H9 (cell line): ENCODE results near the gene PGBD5. TPM values are rescaled to one million over a fixed set of nuclear protein-coding genes. Genes with fewer than 3 reads are reported as not detected.

Experiments
- DNase-seq: peaks from one replicate; pipeline ENCODE4 v3.0.0-alpha.2; 2017
- H2AFZ ChIP-seq: one replicate; pipeline ENCODE4 v1.6.1; 2013; ENCODE audit warnings: mild to moderate bottlenecking, low read length, control low read depth, moderate library complexity
- H2AK5ac ChIP-seq: 2 replicates; pipeline ENCODE4 v1.6.1; 2013; ENCODE audit warnings: low read length, control low read depth, mixed read lengths; ENCODE audit not compliant: insufficient read length
- H2BK120ac ChIP-seq: one replicate; pipeline ENCODE4 v1.6.1; 2013; ENCODE audit warnings: low read depth, mild to moderate bottlenecking, low read length, control low read depth, inconsistent platforms; ENCODE audit not compliant: poor library complexity, severe bottlenecking
- H2BK12ac ChIP-seq: 2 replicates; pipeline ENCODE4 v1.6.1; 2013; ENCODE audit warnings: low read length, control low read depth, mixed read lengths, low read depth; ENCODE audit not compliant: insufficient read length
- H2BK15ac ChIP-seq: 2 replicates; pipeline ENCODE4 v1.6.1; 2013; ENCODE audit warnings: low read depth, low read length, control low read depth
- H2BK20ac ChIP-seq: one replicate; pipeline ENCODE4 v1.6.1; 2013; ENCODE audit warnings: low read depth, mild to moderate bottlenecking, low read length, control low read depth, inconsistent platforms; ENCODE audit not compliant: poor library complexity, severe bottlenecking
- H2BK5ac ChIP-seq: 2 replicates; pipeline ENCODE4 v1.6.1; 2013; ENCODE audit warnings: low read length, control low read depth, mixed read lengths; ENCODE audit not compliant: insufficient read length
- H3K14ac ChIP-seq: 2 replicates; pipeline ENCODE4 v1.6.1; 2013; ENCODE audit warnings: low read length, control low read depth; ENCODE audit not compliant: insufficient read depth
- H3K18ac ChIP-seq: 2 replicates; pipeline ENCODE4 v1.6.1; 2013; ENCODE audit warnings: low read depth, mild to moderate bottlenecking, mixed read lengths, low read length, control low read depth; ENCODE audit not compliant: insufficient read length
- H3K23ac ChIP-seq: 2 replicates; pipeline ENCODE4 v1.6.1; 2013; ENCODE audit warnings: low read length, control low read depth, mixed read lengths, low read depth; ENCODE audit not compliant: insufficient read length
- H3K23me2 ChIP-seq: 2 replicates; pipeline ENCODE4 v1.6.1; 2013; ENCODE audit warnings: low read depth, mild to moderate bottlenecking, mixed read lengths, low read length, control low read depth; ENCODE audit not compliant: insufficient read length, poor library complexity, severe bottlenecking
- H3K27ac ChIP-seq: 2 replicates; pipeline ENCODE4 v1.5.1; 2013; ENCODE audit warnings: low read length, control low read depth, mixed read lengths, low read depth; ENCODE audit not compliant: insufficient read length
- H3K27me3 ChIP-seq: 2 replicates; pipeline ENCODE4 v1.6.1; 2013; ENCODE audit warnings: low read length, control low read depth, inconsistent platforms; ENCODE audit not compliant: insufficient read depth
- H3K4ac ChIP-seq: 2 replicates; pipeline ENCODE4 v1.6.1; 2013; ENCODE audit warnings: low read depth, mild to moderate bottlenecking, control low read depth, inconsistent platforms, low read length, moderate library complexity
- H3K4me1 ChIP-seq: 2 replicates; pipeline ENCODE4 v1.6.1; 2013; ENCODE audit warnings: low read length, control low read depth, inconsistent platforms; ENCODE audit not compliant: insufficient read depth
- H3K4me2 ChIP-seq: 2 replicates; pipeline ENCODE4 v1.6.1; 2013; ENCODE audit warnings: low read length, control low read depth, mixed read lengths; ENCODE audit not compliant: insufficient read length, insufficient read depth
- H3K56ac ChIP-seq: 2 replicates; pipeline ENCODE4 v1.6.1; 2013; ENCODE audit warnings: low read depth, mild to moderate bottlenecking, mixed read lengths, low read length, control low read depth; ENCODE audit not compliant: insufficient read length
- H3K79me1 ChIP-seq: 2 replicates; pipeline ENCODE4 v1.6.1; 2013; ENCODE audit warnings: low read depth, mild to moderate bottlenecking, moderate library complexity, low read length, control low read depth, inconsistent platforms; ENCODE audit not compliant: insufficient read depth, poor library complexity, severe bottlenecking
- H3K79me2 ChIP-seq: 2 replicates; pipeline ENCODE4 v1.6.1; 2013; ENCODE audit warnings: low read length, control low read depth, inconsistent platforms; ENCODE audit not compliant: insufficient read depth
- H3K9ac ChIP-seq: 2 replicates; pipeline ENCODE4 v1.6.1; 2013; ENCODE audit warnings: low read length, control low read depth, mixed read lengths; ENCODE audit not compliant: insufficient read length; ENCODE audit errors: extremely low read depth
- H3K9me3 ChIP-seq: one replicate; pipeline ENCODE4 v1.6.1; 2013; ENCODE audit warnings: low read depth, low read length, inconsistent platforms; ENCODE audit not compliant: control insufficient read depth
- H3T11ph ChIP-seq: one replicate; pipeline ENCODE4 v1.6.1; 2013; ENCODE audit warnings: mild to moderate bottlenecking, low read length, control low read depth, inconsistent platforms
- H4K20me1 ChIP-seq: one replicate; pipeline ENCODE4 v1.6.1; 2013; ENCODE audit not compliant: control insufficient read depth, insufficient read length, insufficient read depth
- H4K5ac ChIP-seq: 2 replicates; pipeline ENCODE4 v1.6.1; 2013; ENCODE audit warnings: low read depth, mild to moderate bottlenecking, mixed read lengths, low read length, control low read depth; ENCODE audit not compliant: insufficient read length
- H4K8ac ChIP-seq: replicated peaks from 2 replicates; pipeline ENCODE4 v1.6.1; 2013; ENCODE audit warnings: low read length, control low read depth, mixed read lengths, low read depth; ENCODE audit not compliant: insufficient read length
- H4K91ac ChIP-seq: 2 replicates; pipeline ENCODE4 v1.6.1; 2013; ENCODE audit warnings: low read depth, mild to moderate bottlenecking, moderate library complexity, mixed read lengths, low read length, control low read depth; ENCODE audit not compliant: insufficient read length
- H3K27ac Mint-ChIP-seq, 3 experiments: 2 replicates in 2 of 3; 3 replicates in 1 of 3; pipeline ENCODE4 v1.8.0; 2020 to 2021; ENCODE audit warnings: mixed read lengths in 3 of 3, mild to moderate bottlenecking in 1 of 3, moderate library complexity in 1 of 3
- H3K27me3 Mint-ChIP-seq: 2 replicates; pipeline ENCODE4 v1.8.0; 2021; ENCODE audit warnings: low read depth, mild to moderate bottlenecking, moderate library complexity, mixed read lengths
- H3K36me3 Mint-ChIP-seq, 3 experiments: 2 replicates in 2 of 3; 3 replicates in 1 of 3; pipeline ENCODE4 v1.8.0; 2020 to 2021; ENCODE audit warnings: low read depth in 3 of 3, mixed read lengths in 3 of 3; ENCODE audit not compliant: insufficient read depth in 1 of 3
- H3K4me1 Mint-ChIP-seq, 2 experiments: 2 replicates each; pipeline ENCODE4 v1.8.0; 2020; ENCODE audit warnings: mixed read lengths in 2 of 2
- H3K4me3 Mint-ChIP-seq, 2 experiments: 2 replicates in 1 of 2; 3 replicates in 1 of 2; pipeline ENCODE4 v1.8.0; 2020 to 2021; ENCODE audit warnings: mild to moderate bottlenecking in 2 of 2, mixed read lengths in 2 of 2, moderate library complexity in 1 of 2
- H3K9me3 Mint-ChIP-seq, 2 experiments: 2 replicates in 1 of 2; 3 replicates in 1 of 2; pipeline ENCODE4 v1.8.0; 2020; ENCODE audit warnings: mild to moderate bottlenecking in 2 of 2, mixed read lengths in 2 of 2, moderate library complexity in 1 of 2
- WGBS: extraction: QIAGEN DNeasy Blood & Tissue Kit; methylation state at CpG from one replicate; pipeline ENCODE4 v1.1.7; 2013; ENCODE audit warnings: missing lambda C conversion rate, low lambda C conversion rate, mixed read lengths; ENCODE audit not compliant: insufficient read length; ENCODE audit errors: extremely low coverage; 5-methylcytosine and 5-hydroxymethylcytosine counted together
- total RNA-seq: library from RNA; stranded (reverse); gene quantifications from 2 replicates; pipeline ENCODE4 v1.2.1, GENCODE V29; 2021
- TF ChIP-seq, protein P1 (sequence below): fragments of 200-600 bp; sonication (generic); conservative IDR thresholded peaks from 3 replicates; pipeline ENCODE4 v1.8.0; 2021; ENCODE audit warnings: antibody characterized with exemption, mild to moderate bottlenecking

Gene PGBD5
- total RNA-seq, 1 experiment from 2014 or later, result 19.1 TPM

DNA sequence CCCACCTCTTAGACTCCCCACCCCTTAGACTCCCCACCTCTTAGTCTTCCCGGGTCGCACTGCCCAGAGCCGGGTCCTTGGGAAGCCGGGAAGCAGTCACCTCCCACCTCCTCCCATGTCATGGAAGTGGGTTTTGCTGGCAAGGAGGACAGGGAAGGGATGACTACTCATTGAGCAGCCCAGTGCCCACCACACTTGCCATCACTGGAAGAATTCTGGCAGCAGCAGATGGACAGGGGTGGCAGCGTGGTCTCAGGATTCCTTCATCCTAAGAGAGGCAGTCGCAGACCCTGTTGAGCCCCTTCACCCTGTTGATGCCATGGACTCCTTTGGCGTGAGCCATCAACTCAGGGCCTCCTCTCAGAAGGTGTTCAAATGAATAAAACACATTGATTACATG, 140.8 kb downstream of the PGBD5 start:
- no peak overlapping the region for H3K18ac ChIP-seq
- no peaks in the 10 kb centered on the region for H4K20me1 ChIP-seq
- H3K4me1 ChIP-seq, result no peaks in the 10 kb centered on the region
- no peaks in the 10 kb centered on the region for H3K9me3 Mint-ChIP-seq
- H3K4me3 Mint-ChIP-seq, result no peak overlapping the region
- no peak overlapping the region for H2BK5ac ChIP-seq
- H2AFZ ChIP-seq, result no peak overlapping the region
- H3K14ac ChIP-seq, result no peak overlapping the region
- H4K5ac ChIP-seq, result no peak overlapping the region
- no peak overlapping the region for H3K56ac ChIP-seq
- H3K79me1 ChIP-seq, result no peaks in the 10 kb centered on the region
- TF ChIP-seq, protein P1, sequence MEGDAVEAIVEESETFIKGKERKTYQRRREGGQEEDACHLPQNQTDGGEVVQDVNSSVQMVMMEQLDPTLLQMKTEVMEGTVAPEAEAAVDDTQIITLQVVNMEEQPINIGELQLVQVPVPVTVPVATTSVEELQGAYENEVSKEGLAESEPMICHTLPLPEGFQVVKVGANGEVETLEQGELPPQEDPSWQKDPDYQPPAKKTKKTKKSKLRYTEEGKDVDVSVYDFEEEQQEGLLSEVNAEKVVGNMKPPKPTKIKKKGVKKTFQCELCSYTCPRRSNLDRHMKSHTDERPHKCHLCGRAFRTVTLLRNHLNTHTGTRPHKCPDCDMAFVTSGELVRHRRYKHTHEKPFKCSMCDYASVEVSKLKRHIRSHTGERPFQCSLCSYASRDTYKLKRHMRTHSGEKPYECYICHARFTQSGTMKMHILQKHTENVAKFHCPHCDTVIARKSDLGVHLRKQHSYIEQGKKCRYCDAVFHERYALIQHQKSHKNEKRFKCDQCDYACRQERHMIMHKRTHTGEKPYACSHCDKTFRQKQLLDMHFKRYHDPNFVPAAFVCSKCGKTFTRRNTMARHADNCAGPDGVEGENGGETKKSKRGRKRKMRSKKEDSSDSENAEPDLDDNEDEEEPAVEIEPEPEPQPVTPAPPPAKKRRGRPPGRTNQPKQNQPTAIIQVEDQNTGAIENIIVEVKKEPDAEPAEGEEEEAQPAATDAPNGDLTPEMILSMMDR, result no peak
- H3K27me3 ChIP-seq, result no peaks in the 10 kb centered on the region
- H3K27ac Mint-ChIP-seq, result peak overlapping the region in 1 of 3 experiments; percentile 72; a peak in 1 of 7 replicates
- H3K79me2 ChIP-seq, result no peaks in the 10 kb centered on the region
- no peak overlapping the region for H4K8ac ChIP-seq
- no peak overlapping the region for H2BK15ac ChIP-seq
- H2AK5ac ChIP-seq, result no peak overlapping the region
- no peaks in the 10 kb centered on the region for H3K23me2 ChIP-seq
- H3T11ph ChIP-seq, result no peak overlapping the region
- no peak for DNase-seq
- no peak overlapping the region for H3K23ac ChIP-seq
- no peak overlapping the region for H3K4me2 ChIP-seq
- H3K9ac ChIP-seq, result no peak overlapping the region
- H3K9me3 ChIP-seq, result no peaks in the 10 kb centered on the region
- no peak overlapping the region for H3K27ac ChIP-seq
- H2BK20ac ChIP-seq, result no peak overlapping the region
- H2BK120ac ChIP-seq, result no peak overlapping the region
- no peak overlapping the region for H4K91ac ChIP-seq
- no CpG with 5 or more reads among the region's 7 CpGs for WGBS
- H3K36me3 Mint-ChIP-seq, result peaks cover 0 to 2% (median 1%) of the 10 kb centered on the region in 3 experiments; a peak in 3 of 7 replicates
- no peaks in the 10 kb centered on the region for H3K27me3 Mint-ChIP-seq
- H3K4ac ChIP-seq, result no peak overlapping the region
- no peak overlapping the region for H2BK12ac ChIP-seq
- H3K4me1 Mint-ChIP-seq, result peaks cover 12 to 15% of the 10 kb centered on the region in 2 experiments
